GM19452 (cell line): ENCODE results near the gene BTD.
A peak's percentile ranks its signal among the peaks of the same experiment; 100 is the strongest.
"Not testable (repeated sequence)": the region's sequence is repeated elsewhere in the genome, so short reads cannot be mapped to it uniquely, and the experiment has no call there.

Experiments
- ATAC-seq: cut with Tn5 transposase; IDR thresholded peaks from one replicate; pipeline ENCODE4 v1.9.1; 2021; ENCODE audit not compliant: unreplicated experiment

The BTD gene

DNA sequence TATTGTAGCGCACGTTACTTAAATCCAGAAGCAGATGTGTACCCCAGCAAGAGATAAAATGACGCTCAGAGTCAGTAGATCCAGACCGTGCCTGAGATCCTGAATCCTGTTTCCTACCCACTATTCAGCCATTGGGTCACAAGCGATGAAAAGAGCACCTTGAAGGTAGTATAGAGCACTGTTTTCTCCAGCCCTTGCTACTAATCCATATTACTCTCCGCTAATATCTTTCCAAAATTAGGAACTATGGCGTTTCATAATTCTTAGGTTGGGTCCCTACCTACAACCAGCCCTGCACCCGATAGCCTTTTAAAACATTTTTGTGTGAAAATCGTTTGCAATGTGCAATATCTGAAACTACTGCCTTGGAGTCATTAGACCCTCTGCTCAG lies 596 bp downstream of the BTD start:
- peak; percentile 14 for ATAC-seq

DNA sequence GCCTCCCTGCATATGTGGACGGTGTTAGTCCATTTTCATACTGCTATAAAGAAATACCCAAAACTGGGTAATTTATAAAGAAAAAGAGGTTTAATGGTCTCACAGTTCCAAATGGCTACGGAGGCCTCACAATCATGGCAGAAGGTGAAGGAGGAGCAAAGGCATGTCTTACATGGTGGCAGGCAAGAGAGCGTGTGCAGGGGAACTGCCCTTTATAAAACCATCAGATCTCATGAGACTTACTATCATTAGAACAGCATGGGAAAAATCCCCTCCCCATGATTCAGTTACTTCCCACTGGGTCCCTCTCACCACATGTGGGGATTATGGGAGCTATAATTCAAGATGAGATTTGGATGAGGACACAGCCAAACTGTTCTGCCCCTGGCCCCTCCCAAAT lies 1.3 kb downstream of the BTD start:
- ATAC-seq: not testable (repeated sequence)

DNA sequence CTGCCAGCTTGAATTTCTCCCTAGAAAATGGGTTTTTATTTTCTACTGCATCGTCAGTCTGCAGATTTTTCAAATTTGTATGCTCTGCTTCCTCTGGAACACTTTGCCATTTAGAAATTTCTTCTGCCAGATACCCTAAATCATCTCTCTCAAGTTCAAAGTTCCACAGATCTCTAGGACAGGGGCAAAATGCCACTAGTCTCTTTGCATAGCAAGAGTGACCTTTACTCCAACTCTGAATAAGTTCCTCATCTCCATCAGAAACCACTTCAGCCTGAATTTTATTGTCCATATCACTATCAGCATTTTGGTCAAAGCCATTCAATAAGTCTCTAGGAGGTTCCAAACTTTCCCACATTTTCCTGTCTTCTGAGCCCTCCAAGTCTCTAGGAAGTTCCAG lies 3.0 kb downstream of the BTD start:
- ATAC-seq: not testable (repeated sequence)

DNA sequence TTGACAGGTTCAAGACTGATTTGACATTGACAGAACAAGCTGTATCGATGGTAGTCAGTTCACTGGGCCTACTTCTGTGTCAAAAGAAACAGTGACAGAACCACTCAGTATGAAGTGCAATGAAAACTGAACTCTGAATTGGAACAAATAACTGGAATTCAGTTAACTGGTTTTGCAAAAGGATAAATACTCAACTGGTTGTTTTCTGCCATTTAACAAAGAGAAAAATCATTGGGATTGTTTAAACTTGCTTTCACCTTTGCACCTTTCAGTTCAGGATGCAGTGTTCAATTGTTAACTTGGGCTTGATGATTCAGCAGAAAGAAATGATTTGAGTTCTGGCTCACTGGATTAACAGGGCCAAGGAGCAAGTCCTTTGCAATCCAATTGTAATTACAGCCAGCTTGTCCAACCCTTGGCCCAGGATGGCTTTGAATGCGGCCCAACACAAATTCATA lies 4.9 kb downstream of the BTD start:
- no peak for ATAC-seq

DNA sequence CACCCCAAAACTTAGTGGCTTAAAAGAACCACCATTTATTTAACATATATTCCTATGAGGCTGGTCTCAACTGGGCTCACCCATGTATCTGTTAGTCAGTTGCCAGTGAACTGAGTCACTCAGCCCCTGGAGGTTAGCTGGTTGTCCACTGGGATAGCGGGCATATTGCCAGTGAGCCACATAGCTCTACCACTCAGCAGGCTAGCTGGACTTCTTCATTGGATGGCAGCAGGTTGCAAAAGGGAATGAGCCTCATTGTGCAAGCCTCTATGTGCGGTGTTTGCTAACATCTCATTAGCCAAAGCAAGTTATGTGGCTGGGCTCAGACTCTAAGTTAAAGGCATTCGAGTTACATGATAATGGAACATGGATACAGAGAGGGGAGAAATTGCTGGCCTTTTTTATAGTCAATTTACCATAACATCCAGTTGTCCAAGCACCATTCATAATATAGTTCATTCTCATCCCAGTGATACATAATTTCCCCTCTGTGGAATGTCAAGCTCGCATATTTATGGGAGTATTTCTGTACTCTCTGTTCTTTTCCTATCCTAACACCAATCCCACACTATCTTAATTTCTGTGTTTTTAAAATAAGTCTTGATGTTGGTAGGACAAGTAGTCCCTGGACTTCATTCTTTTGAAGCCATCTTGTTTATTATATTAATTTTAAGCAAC lies 8.7 kb downstream of the BTD start:
- ATAC-seq: no peak

DNA sequence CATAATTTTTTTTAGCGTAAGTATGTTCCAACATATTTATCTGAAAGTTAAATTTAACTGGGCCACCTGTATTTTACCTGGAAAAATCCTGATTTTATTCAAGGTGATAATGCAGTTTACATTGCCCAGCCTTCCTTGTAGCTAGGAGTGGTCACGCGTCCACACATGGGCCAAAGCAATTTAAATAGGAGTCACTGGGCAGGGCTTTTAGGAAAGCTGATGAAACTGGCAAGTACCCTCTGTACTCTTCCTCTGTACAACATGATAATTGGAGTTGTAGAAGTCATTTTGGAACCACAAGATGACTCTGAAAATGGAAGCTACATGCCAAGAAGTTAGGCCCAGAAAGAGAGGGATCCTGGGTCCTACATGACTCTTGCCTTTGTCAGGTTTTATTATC lies 9.5 kb downstream of the BTD start:
- ATAC-seq: no peak

DNA sequence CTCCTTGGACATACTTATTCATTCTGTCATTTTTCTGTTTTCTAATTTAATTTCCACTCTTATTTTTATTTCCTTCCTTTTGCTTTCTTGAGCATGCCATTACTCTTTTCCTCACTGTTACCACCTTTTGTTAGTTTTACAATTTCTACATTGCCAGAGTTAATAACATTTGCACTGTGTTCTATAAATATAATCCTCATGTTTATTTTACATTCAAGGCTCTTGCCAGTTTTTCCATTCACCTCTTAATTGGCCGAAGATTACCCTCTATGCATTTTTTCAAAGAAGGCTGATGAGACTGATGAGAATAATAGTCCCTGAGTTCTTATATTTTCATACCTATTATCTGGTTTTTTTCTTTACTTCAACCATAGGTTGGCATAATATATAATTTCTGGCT lies 10.5 kb downstream of the BTD start:
- ATAC-seq: no peak

DNA sequence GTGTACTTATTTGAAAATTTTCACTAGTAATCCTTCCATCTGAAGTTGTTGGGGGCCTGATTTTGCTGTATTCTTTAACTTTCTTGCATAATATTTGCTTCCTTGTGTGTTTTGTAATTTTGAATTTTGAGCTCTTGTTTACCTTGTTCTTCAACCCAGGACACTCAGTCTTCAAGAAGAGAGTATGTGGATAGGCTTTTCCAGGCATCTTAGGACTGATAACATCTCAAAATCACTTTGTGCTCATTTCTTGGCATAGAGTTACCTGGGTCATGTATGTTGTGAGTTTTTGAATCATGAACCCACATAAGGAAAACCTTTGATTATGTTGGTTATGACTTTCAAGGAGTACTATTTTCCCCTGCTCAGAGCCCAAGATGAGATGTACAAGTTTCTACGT lies 13.4 kb downstream of the BTD start:
- ATAC-seq: no peak

DNA sequence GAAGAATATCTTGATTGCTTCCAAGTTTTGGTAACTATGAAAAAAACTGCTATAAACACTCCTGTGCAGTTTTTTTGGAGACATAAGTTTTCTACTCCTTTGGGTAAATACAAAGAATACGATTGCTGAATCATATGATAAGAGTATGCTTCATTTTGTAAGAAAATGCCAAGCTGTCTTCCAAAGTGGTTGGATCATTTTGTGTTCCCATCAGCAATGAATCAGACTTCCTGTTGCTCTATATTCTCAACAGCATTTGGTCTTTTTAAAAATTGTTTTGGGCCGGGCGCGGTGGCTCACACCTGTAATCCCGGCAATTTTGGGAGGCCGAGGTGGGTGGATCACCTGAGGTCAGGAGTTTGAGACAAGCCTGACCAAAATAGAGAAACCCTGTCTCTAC lies 14.5 kb downstream of the BTD start:
- no peak for ATAC-seq

DNA sequence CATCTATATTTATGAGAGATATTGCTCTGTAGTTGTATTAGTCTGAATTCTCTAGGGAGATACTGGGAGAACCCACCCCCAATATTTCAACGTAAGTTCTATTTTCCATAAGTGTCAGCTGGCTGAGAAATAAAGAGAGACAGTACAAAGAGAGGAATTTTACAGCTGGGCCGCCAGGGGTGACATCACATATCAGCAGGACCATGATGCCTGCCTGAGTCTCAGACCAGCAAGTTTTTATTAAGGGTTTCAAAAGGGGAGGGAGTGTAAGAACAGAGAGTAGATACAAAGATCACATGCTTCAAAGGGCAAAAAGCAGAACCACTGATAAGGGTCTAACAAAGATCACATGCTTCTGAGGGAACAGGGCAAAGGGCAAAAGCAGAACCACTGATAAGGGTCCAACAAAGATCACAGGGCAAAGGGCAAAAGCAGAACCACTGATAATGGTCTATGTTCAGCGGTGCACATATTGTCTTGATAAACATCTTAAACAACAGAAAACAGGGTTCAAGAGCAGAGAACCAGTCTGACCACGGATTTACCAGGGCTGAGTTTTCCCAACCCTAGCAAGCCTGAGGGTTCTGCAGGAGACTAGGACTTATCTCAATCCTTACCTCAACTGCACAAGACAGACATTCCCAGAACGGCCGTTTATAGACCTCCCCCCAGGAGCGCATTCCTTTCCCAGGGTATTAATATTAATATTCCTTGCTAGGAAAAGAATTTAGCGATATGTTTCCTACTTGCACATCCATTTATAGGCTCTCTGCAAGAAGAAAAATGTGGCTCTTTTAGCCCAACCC lies 18.3 kb downstream of the BTD start:
- ATAC-seq: not testable (repeated sequence)

DNA sequence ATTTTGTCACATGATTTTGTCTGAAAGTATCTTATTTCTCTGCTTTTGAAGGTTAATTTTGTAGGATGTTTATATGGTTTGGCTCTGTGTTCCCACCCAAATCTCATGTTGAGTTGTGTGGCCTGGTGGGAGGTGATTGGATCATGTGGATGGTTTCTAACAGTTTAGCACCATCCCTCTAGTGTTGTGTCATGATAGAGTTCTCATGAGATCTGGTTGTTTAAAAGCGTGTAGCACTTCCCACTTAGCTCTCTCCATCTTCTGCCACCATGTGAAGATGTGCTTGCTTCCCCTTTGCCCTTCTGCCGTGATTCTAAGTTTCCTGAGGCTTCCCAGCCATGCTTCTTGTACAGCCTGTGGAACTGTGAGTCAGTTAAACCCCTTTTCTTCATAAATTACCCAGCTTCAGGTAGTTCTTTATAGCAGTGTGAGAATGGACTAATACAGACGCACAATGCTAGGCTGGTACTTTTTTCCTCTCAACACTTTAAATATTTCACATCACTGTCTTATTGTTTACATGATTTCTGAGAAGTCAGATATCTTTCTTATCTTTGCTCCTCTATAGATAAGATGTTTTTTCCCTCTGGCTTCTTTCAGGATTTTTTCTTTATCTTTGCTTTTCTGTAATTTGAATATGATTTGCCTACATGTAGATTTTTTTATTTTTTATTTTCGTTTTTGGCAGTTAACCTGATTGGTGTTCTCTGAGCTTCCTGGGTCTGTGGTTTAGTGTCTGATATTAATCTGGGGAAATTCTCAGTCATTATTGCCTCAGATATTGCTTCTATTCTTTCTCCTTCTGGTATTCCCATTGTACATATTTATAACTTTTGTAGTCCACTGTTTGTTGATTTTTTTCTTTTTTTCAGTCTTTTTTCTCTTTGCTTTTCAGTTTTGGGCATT lies 22.2 kb downstream of the BTD start:
- no peak for ATAC-seq

DNA sequence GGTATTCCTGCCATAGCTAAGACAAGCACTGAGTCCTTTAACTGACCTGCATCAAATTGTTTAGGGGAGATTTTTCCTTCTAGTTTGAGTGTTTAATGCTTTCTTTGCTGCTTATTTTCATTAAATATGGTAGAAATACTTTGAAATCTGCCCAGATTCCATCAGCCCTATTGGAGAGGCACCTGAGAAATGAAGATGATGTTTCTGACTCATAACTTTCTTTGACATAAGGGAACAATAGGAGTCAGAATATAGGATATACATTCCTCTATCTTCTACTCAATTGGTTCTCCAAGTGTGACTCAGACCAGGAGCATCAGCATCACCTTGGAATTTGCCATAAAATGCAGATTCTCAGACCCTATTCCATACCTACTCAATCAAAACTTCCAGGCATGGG lies 27.4 kb downstream of the BTD start:
- no peak for ATAC-seq

DNA sequence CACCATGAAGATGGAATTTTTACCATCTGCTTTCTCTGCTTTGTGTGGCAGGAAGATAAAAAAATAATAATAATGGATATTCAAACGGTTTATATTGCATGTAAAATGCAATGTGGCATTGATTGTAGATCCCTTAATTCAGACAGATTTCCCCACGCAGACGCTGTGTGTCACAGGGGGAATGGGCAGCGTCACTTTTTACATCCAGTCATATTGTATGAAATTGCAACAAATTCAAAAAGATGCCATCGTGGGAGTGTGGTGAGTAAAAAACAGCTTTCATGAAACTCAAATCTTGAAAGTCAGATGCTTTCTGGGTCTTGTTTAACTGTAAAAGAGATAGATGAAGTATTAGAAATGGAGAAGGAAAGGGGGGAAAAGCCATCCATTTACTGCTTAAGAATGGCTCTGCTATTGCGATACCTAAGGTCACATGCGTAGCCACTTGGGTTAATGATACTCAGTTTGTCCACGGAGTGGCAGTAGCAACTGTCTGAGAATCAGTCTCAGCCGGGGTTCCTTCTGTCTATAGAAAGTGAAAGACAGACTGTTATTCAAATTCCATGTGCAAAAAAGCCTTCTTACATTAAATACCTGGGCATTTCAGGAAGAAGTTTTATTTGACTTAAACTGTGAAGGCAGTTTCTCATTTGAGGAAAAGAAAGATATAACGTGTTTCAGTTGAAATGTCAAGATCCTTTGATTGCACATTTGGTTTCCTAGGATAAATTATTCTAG lies 28.5 kb downstream of the BTD start:
- ATAC-seq: peak; percentile 98

DNA sequence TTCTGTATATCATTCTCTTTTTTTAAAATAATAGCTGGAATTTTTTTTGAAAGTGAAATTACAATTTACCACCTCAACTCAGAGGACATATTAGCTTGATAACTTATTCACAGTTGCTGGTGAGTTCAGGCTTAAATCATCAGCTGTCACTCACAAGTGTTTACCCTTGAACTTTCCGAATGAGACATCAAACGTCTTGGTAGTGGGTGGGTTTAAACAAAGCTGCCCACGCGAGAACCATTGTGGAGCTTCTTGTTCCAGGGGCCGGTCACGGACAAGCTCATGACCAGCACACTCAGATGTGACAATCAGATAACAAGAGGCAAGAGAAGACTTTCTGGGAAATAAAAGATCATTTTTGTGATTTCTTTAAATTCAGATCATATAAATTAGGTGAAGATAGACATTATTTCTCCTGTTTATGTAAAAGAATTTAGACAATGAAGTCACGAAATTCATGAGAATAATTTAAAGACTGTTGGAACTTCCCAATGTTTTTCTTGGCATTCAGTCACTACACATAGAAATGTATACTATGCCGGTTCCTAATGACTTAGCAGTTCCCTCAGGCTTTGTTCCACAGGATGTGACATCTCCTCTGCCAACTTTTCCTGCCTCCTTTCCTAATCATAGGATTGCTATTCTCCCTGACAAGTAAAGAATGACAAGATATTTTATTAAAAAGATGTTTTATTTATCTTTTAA lies 29.3 kb downstream of the BTD start:
- peak; percentile 42 for ATAC-seq

DNA sequence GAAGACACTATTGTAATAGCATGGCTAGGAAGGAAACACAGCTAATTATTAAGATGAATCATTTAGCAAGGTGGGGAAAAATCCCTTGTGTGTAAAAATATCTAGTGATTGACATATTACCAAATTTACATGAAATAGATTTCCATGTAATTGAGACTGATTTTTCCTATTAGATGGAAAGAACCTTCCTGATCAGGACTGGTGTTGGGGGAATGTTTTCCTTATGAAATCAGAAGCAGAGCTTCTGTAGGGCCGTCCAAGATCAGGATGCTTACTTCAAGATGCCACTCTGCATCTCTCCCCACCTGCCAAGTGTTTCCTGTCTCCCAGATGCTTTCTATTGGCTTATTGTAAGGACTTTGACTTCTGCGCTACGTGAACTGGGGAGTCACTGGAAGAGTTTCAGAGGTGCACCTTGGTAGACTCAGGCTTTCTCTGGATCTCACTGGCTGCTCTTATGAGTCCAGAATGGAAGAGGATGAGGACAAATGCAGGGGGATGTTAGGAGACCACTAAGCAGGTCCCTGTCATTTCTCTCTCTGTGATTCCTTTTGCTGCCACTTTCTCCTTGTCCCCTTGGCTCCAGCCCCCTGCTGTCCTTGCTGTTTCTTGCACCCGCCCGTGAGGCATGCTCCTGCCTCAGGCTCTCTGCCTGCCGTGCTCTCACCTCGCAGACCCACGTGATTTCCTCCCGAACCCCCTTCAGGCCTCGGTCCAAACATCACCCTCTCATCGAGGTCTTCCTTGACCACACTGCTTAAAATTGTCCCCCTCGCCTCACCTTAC lies 30.1 kb downstream of the BTD start:
- ATAC-seq: no peak

DNA sequence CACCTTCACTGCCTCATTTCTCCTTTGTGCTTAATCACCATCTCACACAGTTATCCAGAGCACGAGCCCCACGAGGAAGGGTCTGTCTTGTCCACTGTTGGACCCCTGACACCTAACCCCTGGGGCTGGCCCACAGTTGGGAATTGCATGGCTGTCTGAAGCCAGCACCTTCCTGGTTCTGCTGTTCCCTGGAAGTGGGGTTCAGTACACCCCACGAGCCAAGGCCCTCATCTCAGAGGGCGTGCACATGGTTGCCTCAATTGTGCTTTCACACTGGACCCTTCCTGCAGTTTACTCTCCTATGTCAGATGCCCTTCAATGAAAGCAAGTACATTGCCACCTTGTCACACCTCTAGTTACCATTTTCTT lies 30.7 kb downstream of the BTD start:
- ATAC-seq: no peak

DNA sequence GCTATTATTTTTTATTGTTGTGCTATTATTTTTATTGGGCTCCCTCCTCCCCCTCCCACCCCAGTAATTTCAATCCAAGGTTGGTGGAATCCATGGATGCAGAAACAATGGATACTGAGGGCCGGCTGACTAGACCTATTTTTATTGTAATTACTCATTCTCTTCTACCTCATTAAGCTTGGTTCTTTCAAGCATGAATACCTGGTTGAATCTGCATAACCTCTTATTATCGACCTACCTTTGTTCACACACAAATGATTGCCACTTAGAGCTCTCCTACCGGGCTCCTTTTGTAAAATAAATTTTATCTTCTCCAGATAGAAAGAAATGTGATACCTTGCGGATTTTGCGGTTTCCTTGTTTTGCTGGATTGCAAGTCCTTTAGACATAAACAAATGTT lies 31.6 kb downstream of the BTD start:
- no peak for ATAC-seq

DNA sequence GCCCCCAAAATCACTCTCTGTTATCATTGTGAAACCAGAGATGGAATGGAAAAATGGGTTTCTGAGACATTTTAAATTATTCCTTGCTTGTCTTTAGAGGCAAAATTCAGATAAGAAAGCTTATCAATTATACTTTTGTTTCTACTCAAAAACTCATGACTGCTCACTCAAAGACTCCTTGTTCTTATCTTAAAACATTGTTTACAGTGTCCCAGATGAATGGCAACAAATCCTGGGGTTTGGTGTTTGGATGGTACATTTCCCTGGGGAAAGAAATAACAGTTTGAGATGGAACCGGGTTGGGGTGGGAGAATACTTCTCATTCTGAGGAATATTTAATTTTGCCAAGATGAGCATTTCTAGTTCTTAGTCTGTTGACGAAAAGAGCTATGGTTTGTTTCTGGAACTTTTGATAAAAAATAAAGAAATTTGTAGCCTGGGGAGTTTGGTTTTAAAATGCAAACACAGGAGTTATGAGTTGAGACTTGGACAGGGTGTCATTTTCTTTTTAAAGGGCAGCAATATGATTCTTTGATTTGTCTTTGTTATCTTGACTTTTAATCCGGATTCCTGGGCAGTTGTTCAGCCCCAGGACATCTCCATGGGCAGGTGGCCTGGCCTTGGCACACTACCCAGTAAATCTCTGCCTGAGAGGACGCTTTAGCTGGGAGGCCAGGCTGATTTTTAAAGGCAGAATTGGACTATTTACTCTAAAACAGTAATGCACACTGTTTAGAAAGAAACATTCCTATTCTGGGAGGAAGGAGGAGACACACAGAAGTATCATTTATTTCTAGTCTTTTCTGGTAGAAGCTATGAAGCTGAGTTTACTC lies 32.4 kb downstream of the BTD start:
- no peak for ATAC-seq

DNA sequence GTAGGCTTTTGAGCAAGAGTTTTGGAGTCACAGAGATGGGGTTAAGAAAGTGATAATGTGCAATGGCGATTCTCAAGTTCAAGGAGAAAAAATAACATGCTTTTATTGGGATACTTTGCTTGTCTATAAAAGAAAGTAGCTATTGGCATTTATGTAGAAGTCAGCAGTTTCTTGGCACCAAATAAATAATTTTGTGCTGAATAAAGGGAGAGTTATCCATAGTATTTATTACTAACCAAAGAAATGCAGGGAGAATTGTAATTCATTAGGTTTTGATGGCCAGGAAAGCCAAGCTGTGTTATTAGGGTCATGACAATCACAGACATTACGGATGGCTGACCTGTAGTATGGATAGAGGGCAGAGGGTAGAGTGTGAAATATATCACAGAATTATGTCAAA lies 33.1 kb downstream of the BTD start:
- ATAC-seq: no peak
